ENCODE data around the gene ROBO3. TPM values are rescaled to one million over a fixed set of nuclear protein-coding genes. Genes with fewer than 3 reads are reported as not detected.

Gene ROBO3
- total RNA-seq, 1 donor from 2014 or later: 12.6 TPM

GRCh38 chr11:124875401-124875800, 10.2 kb downstream of the ROBO3 start:
- H3K27ac ChIP-seq: no peak overlapping the region
- H3K9me3 ChIP-seq (ENCODE audit: low read depth): no peaks in the 10 kb centered on the region
- H3K4me1 Mint-ChIP-seq: peaks cover 25% of the 10 kb centered on the region
- peak overlapping the region; percentile 83 for H3K4me3 Mint-ChIP-seq
- peak overlapping the region; percentile 63 for H3K4me2 ChIP-seq
- H3K27me3 ChIP-seq: peaks cover 53% of the 10 kb centered on the region
- peaks cover 3% of the 10 kb centered on the region for H3K36me3 Mint-ChIP-seq
- H3K36me3 ChIP-seq: no peaks in the 10 kb centered on the region
- no peaks in the 10 kb centered on the region for H4K20me1 ChIP-seq (ENCODE audit: low read depth)
- H2AFZ ChIP-seq (replicated peaks): peak overlapping the region; percentile 97
- no peaks in the 10 kb centered on the region for H3K9me3 Mint-ChIP-seq
- no peak for DNase-seq (ENCODE audit: low spot score)
- H3K79me2 ChIP-seq (ENCODE audit: low read depth): no peaks in the 10 kb centered on the region
- H3F3A ChIP-seq (ENCODE audit: low read depth): peaks cover 15% of the 10 kb centered on the region
- H3K4me3 ChIP-seq: peak overlapping the region; percentile 62
- no peak for TF ChIP-seq EZH2 (IDR thresholded peaks at IDR 0.05)
- TF ChIP-seq, protein P1, sequence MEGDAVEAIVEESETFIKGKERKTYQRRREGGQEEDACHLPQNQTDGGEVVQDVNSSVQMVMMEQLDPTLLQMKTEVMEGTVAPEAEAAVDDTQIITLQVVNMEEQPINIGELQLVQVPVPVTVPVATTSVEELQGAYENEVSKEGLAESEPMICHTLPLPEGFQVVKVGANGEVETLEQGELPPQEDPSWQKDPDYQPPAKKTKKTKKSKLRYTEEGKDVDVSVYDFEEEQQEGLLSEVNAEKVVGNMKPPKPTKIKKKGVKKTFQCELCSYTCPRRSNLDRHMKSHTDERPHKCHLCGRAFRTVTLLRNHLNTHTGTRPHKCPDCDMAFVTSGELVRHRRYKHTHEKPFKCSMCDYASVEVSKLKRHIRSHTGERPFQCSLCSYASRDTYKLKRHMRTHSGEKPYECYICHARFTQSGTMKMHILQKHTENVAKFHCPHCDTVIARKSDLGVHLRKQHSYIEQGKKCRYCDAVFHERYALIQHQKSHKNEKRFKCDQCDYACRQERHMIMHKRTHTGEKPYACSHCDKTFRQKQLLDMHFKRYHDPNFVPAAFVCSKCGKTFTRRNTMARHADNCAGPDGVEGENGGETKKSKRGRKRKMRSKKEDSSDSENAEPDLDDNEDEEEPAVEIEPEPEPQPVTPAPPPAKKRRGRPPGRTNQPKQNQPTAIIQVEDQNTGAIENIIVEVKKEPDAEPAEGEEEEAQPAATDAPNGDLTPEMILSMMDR (IDR thresholded peaks at IDR 0.05): no peak
- TF ChIP-seq EZH2phosphoT487 (IDR thresholded peaks at IDR 0.05): no peak
- no peak overlapping the region for H3K27ac Mint-ChIP-seq
- H3K9ac ChIP-seq: no peak overlapping the region
- H3K4me1 ChIP-seq: peaks cover 8% of the 10 kb centered on the region
- peaks cover 39% of the 10 kb centered on the region for H3K27me3 Mint-ChIP-seq (ENCODE audit: insufficient read depth, low read depth)

DNA sequence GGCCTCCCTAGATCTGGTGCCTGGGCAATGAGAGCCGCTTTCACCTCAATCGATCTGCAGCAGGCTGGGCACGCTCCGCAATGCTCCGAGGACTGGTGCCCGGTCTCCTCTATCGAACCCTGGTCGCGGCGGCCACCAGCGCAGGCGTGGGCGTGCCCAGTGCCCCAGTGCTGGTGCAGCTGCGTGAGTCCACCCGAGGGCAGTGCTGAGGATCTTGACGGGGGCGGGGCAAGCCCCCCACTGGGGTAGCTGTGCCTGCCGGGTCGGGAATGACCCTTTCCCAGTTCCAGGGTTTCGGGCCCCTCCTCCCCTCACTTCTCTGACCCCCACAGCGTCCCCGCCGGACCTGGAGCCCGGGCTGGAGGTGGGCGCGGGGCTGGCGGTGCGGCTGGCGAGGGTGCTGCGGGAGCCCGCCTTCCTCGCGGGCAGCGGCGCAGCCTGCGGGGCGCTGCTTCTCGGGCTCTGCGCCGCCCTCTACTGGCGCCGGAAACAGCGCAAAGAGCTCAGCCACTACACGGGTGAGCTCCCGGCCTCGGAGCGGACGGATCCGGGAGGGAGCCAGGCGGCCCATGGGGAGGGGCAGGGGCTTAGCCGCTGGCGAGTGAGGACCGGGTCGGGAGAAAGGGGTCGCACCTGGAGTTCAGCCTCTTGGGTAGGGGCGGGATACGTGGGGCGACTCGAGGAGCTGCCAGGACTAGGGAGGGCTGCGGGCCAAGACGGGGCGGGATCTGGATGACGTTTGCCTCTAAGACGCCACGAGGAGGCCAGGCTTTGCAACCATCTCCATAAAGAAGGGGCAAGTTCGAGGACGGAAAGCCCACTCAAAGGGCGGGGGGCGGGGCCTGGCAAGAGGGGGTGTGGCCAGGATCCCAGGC, 10.9 kb downstream of the ROBO3 start:
- H2AFZ ChIP-seq (replicated peaks): peak overlapping the region; percentile 97
- Mint-ChIP-seq H3K36me3 (peaks cover 4% of the 10 kb centered on the region), H3K27me3 (ENCODE audit: insufficient read depth, low read depth) (peaks cover 39% of the 10 kb centered on the region), H3K4me3 (peak overlapping the region; percentile 93), H3K4me1 (peaks cover 25% of the 10 kb centered on the region), H3K9me3 (no peaks in the 10 kb centered on the region), H3K27ac (peak overlapping the region; percentile 69)
- TF ChIP-seq, protein P1 (IDR thresholded peaks at IDR 0.05): peak; percentile 84
- no peak for TF ChIP-seq EZH2 (IDR thresholded peaks at IDR 0.05)
- peaks cover 15% of the 10 kb centered on the region for H3F3A ChIP-seq (ENCODE audit: low read depth)
- H3K27me3 ChIP-seq: peaks cover 46% of the 10 kb centered on the region
- peaks cover 8% of the 10 kb centered on the region for H3K4me1 ChIP-seq
- no peak overlapping the region for H3K9ac ChIP-seq
- H3K4me2 ChIP-seq: peak overlapping the region; percentile 63
- no peaks in the 10 kb centered on the region for H4K20me1 ChIP-seq (ENCODE audit: low read depth)
- DNase-seq (ENCODE audit: low spot score): peak; percentile 96
- no peaks in the 10 kb centered on the region for H3K9me3 ChIP-seq (ENCODE audit: low read depth)
- H3K4me3 ChIP-seq: peak overlapping the region; percentile 62
- H3K27ac ChIP-seq: no peak overlapping the region
- H3K79me2 ChIP-seq (ENCODE audit: low read depth): no peaks in the 10 kb centered on the region
- no peaks in the 10 kb centered on the region for H3K36me3 ChIP-seq

DNA sequence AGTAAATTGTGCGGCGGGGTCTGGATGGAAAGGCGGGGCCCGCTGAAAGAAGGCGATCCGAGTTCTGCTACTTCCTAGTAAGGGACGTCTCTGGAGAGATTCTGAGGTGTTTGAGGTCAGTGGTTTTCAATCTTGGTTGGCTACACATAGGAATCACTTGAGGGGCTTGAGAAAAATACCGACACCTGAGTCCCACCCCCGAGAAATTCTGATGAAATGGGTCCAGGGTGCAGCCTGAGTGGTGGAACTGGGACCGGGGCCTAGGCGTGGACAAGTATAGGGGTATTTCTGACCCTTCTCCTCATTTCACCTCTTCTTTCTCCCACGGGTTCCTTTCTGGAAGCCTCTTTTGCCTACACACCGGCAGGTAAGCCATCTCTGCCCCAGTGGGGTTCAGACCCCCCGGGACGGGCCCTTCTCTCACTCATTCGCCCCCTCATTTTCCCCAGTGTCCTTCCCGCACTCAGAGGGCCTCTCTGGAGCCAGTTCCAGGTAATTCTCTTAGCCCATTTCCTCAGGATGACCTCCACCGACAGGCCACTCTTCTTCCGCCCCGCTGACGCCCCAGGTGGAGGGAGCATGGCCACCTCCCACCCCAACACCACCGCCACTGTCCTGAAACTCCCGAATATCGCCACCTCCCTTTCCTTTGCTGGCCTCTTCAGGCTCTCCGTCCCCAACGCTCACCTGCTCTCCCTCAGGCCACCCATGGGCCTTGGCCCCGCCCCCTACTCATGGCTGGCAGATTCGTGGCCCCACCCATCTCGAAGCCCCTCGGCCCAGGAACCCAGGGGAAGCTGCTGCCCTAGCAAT, 11.8 kb downstream of the ROBO3 start:
- Histone ChIP-seq H3F3A (ENCODE audit: low read depth) (peaks cover 15% of the 10 kb centered on the region), H3K4me2 (peak overlapping the region; percentile 63), H3K9me3 (ENCODE audit: low read depth) (no peaks in the 10 kb centered on the region), H3K36me3 (no peaks in the 10 kb centered on the region), H3K79me2 (ENCODE audit: low read depth) (no peaks in the 10 kb centered on the region), H3K27ac (no peak overlapping the region), H3K9ac (no peak overlapping the region), H3K4me1 (peaks cover 8% of the 10 kb centered on the region), H4K20me1 (ENCODE audit: low read depth) (no peaks in the 10 kb centered on the region), H3K4me3 (peak overlapping the region; percentile 62), H3K27me3 (peaks cover 37% of the 10 kb centered on the region), H2AFZ (replicated peaks) (peak overlapping the region; percentile 97)
- no peak for DNase-seq (ENCODE audit: low spot score)
- TF ChIP-seq, protein P1 (IDR thresholded peaks at IDR 0.05): no peak
- TF ChIP-seq EZH2 (IDR thresholded peaks at IDR 0.05) (no peak), EZH2phosphoT487 (IDR thresholded peaks at IDR 0.05) (no peak)
- Mint-ChIP-seq H3K27ac (peak overlapping the region; percentile 96), H3K27me3 (ENCODE audit: insufficient read depth, low read depth) (peaks cover 31% of the 10 kb centered on the region), H3K36me3 (peaks cover 4% of the 10 kb centered on the region), H3K9me3 (no peaks in the 10 kb centered on the region), H3K4me1 (peaks cover 24% of the 10 kb centered on the region), H3K4me3 (peak overlapping the region; percentile 93)
